Stimulated activated CD8-positive, alpha-beta memory T cell treated with anti-CD3 and anti-CD28 coated beads, Interleukin-2, amount 100 ng/mL, for 1 hour (primary cell): Measurements from ENCODE around the gene STK24.

Experiments used
- DNase-seq, 2 donors: peaks; one replicate each; pipeline ENCODE4 v3.0.0-alpha.2; 2020; ENCODE audit warnings: low read depth in 2 of 2

Gene STK24

DNA sequence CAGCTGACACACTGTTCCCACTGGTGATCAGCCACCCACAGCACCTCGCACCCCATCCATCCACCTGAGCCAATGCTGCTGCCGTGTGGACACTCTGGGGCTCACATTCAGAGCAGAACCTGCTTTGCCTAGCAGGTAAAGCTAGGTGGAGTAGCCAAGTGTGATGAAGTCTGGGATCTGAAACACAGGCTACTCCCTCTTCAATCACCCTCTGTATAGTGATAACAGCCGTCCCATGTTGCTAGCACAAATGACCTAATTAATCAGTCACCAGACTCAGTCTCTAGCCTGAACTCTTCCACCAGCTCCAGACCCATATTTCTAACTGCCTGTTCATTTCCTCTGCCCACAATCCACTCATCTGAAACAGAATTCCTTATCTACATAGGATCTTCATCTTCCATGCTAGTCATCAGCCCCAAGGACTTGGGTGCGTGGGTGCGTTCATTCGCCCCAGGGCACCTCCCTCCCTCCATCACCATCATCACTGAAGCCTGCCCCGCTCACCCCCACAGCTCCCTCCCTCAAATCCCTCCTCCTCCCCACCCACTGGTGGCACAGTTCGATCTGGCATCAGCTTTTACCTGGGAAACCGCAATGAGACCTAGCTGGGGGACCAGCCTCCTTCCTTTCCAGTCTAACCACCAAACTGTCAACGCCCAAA is 19.8 kb downstream of the STK24 start:
- no peak for DNase-seq

GRCh38 chr13:98556142-98556816 is 20.6 kb downstream of the STK24 start:
- DNase-seq, result no peak

- no peak for DNase-seq
Measured at GRCh38 chr13:98549728-98550317, 27.1 kb downstream of the STK24 start.

DNA sequence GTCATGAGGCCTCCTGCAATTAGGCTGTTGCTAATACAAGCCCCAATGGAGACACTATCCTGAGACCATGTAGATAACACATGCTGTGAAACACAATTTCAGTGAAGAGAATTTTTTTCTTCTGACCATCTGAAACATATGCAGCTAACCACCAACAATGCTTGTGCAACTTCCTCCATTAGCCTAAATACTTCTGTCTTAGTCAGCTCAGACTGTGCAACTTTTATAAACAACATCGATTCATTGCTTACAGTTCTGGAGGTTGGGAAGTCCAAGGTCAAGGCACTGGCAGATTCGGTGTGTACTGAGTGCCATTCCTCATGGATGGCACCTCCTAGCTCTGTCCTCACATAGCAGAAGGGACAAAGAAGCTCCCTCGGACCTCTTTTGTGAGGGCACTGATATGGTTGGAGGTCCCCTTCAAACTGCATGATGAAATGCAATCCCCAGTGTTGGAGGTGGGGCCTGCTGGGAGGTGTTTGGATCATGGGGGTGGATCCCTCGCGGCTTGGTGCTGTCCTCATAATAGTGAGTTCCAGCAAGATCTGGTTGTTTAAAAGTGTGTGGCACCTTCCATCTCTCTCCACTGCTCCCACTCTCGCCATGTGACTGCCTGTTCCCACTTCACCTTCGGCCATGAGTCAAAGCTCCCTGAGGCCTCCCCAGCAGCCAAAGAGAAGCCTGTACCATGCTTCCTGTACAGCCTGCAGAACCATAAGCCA is 27.7 kb downstream of the STK24 start:
- DNase-seq, result no peak

DNA sequence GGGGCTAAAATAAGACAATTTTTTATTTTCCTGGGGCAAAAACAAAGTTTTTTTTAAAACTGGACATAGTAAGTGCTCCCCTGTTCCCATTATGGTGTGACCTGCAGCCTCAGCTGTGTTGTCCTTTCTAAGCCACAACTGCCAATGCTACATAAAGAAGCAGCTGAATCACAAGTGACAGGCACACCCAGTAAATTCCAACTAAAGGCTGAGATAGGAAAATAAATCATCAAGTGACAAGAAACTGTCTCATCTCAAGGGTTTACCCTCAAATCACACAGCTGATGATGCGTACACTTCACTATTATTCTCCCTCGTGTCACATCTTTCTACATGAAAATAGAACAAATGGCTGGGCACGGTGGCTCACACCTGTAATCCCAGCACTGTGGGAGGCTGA is 28.7 kb downstream of the STK24 start:
- no peak for DNase-seq

DNA sequence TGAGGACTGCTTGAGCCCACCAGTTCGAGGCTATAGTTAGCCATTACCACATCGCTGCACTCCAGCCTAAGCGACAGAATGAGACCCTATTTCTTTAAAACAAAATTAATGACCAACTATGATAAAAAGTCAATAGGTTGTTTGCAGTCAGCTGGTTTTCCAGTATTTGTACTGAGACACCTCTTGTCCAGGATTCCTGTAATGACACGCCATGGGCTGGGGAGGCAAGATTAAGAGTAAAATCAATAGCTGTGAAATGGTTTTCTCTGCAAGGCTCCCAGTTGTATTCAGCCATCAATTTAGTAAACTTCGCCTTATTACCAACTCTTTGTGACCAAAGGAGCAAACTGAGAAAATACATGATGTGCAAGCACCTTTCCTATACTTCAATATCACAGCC is 29.5 kb downstream of the STK24 start:
- DNase-seq, result no peak

DNA sequence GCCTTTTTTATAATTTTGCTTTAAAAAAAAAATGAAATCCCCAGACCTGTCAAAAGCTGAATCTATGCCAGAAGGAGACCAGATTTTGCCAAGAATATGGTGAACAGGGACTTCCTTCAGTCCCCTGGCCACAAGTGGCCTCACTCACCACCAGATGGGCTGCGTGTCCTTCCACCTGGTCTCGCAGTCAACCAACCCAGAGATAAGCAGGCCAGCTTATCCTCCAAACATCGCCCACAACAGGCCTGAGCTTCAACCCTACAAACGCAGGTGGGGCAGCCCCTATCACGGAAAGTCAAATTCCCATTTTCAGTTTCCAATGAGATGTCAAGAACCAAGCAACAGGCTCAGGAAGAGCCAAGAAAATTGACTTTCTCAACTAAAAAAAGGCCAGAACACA is 30.5 kb downstream of the STK24 start:
- no peak for DNase-seq

GRCh38 chr13:98544104-98544710 is 32.7 kb downstream of the STK24 start:
- no peak for DNase-seq

- DNase-seq, result no peak
Measured at GRCh38 chr13:98543378-98544103, 33.4 kb downstream of the STK24 start.

GRCh38 chr13:98542568-98543377 is 34.1 kb downstream of the STK24 start:
- DNase-seq, result no peak

DNA sequence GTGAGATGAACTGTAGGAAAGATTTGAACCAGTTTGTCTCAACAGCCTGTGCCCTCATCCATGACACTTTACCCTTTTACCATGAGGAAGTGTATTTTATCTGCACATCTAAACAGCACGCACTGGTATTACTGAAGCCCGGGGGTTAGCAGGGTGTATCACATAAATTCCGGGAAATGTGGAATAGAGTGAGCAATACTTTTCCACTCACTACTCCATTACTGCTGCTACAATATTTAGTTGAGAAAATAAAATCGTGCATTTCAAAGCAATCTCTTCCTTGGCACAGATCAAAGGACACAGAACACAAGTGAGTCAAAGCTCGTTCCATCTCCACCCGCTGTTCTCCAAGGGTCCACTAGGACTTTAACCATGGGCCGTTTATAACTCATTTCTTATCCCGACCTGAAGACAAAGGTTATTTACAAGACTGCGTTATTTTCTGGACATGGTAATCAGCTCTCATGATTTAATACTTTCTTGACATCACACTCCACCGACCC is 35.2 kb downstream of the STK24 start:
- no peak for DNase-seq

GRCh38 chr13:98541191-98541590 is 35.7 kb downstream of the STK24 start:
- no peak for DNase-seq

DNA sequence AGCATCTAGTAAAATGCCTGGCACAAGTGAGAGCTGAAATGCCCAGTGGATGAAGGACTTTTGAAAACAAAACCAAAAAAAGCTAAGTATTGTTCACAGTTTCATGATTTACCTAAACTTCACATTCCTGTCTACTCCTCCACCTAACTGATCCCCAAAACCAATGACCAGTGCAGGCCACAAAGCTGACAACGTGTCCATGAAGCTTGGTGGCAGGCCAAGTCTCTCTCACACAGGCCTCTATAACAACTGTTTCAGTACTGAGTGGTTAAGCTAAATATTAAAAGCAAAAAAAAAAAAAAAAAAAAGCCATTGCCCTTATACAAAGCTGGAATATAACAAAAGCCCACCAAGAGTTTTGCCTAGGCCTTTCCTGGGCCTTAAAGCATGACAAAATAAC is 36.4 kb downstream of the STK24 start:
- no peak for DNase-seq

DNA sequence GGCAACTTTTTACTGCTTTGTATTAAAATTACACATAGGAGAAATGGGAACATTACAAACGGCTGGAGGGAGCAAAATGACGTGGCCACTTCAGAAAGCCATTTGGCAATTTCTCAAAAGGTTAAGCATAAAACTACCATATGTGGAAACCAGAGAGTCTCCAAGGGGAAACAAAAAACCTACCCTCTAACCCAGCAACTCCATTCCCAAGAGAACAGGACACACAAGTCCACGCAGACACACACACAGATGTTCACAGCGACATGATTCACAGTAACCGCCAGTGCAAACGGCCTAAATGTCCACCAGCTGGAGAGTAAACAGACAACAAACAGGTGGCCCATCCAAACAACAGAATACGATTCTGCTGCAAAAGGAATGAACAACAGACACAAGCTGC is 37.2 kb downstream of the STK24 start:
- DNase-seq, result no peak

DNA sequence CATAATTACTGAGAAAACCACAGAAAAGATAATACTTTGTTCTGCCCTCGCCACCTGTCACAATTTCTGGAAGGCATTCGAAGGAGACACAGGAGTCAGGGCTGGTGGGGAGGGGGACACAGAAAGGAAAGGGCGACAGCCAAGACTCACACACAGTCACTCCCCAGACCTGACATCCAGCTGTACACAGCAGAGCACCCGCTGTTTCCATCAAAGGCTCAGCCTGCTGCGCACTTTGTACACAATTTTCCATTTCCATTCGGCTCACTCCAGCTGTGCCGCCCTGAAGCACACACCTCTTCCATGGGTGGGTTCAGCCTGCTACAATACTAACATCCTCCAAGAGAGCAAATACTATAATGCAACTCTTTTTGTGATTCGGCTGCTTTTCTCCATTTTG is 38.0 kb downstream of the STK24 start:
- no peak for DNase-seq

GRCh38 chr13:98537740-98538139 is 39.2 kb downstream of the STK24 start:
- no peak for DNase-seq

DNA sequence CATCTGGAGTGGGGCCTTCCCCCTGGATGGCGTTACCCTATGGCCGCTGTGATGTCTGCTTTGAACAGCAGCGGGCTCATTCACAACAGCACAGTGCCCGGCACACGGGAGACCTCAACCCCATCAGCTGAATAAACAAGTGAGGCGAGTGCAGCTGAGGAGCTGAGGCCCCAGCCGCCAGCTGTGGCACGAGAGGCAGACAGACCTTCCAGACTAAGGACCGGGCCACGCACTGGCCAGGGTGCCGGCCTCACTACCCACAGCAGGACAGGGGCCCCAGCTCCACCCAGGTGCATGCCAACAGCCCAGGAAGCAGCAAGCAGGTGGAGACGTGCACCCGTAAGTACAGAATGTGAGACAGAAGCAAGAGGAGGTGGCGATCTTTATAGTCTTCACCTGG is 39.6 kb downstream of the STK24 start:
- no peak for DNase-seq

DNA sequence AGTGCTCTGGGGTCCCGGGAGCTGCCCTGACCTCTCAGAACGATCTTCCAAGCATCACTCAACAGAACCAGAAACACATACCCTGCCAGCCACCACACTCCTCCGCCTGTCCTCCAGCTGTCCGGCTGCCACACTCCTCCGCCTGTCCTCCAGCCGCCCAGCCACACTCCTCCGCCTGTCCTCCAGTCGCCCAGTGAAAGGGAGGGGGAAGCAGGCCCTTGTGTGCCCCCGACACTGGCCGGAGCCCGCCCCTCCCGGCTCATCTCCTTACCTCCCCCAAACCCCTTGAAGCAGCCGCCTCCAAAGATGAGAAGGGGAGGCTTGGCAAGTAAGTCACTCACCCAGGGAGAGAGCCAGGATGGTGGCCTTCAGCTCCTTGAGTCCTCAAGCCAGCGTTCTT is 40.2 kb downstream of the STK24 start:
- DNase-seq, result no peak

GRCh38 chr13:98535501-98536354 is 41.2 kb downstream of the STK24 start:
- DNase-seq, result no peak

DNA sequence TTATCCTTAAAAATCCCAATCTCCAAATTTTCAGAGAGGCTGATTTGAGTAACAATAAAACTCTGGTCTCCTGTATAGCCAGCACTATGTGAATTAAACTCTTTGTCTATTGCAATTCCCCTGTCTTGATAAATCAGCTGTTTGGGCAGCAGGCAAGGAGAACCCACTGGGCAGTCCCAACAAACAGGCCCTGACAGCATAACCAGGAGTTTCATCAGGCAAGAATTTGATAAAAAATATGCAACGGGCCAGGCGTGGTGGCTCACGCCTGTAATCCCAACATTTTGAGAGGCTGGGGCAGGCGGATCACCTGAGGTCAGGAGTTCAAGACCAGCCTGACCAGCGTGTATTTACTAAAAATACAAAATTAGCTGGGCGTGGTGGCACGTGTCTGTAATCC is 42.1 kb downstream of the STK24 start:
- DNase-seq, result no peak
